Thyroid gland (tissue), 4 donors: ENCODE data around the gene KCNC3.

ENCODE experiments used
- POLR2A ChIP-seq, 2 donors: fragments of 450-650 bp; IDR thresholded peaks; one replicate each; pipeline ENCODE4 v1.6.1; 2017; ENCODE audit warnings: antibody characterized with exemption in 2 of 2, mild to moderate bottlenecking in 2 of 2, moderate library complexity in 1 of 2
- TF ChIP-seq, protein P1 (sequence below), 6 experiments: fragments of 200-600 bp in 3 of 6; fragments of 450-650 bp in 3 of 6; sonication (generic) in 3 of 6; IDR thresholded peaks; one replicate each; pipeline ENCODE4 v1.5.1; 2016 to 2019; ENCODE audit warnings: antibody characterized with exemption in 6 of 6, mild to moderate bottlenecking in 2 of 6, inconsistent platforms in 1 of 6, moderate library complexity in 1 of 6

DNA sequence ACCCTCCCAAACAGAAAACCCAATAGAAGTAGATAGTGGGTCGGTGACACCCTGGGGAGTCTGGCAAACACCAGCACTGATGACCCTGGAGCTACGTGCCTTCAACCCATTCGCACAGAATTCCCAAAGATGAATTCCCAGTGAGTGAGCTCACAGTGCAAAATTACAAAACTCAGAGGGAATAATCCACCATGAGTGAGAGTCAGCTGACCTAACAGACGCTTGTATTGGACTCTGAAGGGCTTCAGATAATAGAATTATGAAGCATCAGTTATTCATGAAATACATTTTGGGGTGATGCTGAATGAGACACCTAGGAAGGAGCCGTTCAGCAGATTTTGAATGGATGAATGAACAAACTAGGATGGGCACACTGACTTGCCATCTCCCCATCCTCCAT, 40.2 kb downstream of the KCNC3 start:
- no peak for TF ChIP-seq POLR2A (IDR thresholded peaks at IDR 0.05)
- TF ChIP-seq, protein P1, sequence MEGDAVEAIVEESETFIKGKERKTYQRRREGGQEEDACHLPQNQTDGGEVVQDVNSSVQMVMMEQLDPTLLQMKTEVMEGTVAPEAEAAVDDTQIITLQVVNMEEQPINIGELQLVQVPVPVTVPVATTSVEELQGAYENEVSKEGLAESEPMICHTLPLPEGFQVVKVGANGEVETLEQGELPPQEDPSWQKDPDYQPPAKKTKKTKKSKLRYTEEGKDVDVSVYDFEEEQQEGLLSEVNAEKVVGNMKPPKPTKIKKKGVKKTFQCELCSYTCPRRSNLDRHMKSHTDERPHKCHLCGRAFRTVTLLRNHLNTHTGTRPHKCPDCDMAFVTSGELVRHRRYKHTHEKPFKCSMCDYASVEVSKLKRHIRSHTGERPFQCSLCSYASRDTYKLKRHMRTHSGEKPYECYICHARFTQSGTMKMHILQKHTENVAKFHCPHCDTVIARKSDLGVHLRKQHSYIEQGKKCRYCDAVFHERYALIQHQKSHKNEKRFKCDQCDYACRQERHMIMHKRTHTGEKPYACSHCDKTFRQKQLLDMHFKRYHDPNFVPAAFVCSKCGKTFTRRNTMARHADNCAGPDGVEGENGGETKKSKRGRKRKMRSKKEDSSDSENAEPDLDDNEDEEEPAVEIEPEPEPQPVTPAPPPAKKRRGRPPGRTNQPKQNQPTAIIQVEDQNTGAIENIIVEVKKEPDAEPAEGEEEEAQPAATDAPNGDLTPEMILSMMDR (IDR thresholded peaks at IDR 0.05), result no peak
